ENCODE data around the gene L1CAM. TPM values are rescaled to one million over a fixed set of nuclear protein-coding genes. Genes with fewer than 3 reads are reported as not detected.

The L1CAM gene
- total and polyA plus RNA-seq, 4 experiments from 2014 or later, result 0.26 to 1.8 (median 0.80) TPM

DNA sequence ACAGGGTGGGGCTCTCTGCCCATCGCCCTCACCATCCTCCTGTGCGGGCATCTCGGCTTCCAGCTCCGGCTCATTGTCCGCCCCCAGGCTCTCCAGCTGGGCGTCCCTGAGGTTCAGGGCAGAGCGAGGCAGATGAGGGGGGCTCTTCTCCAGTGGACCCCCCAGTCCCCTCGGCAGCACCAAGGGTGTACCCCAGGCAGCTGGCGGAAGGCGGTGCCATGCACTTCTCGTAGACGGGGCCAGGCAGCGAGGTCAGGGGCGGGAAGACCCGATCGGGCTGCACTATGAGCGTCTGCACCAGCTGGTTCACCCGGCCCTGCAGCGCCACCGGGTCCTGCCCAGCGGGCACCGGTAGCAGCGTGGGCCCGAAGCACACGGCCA, 24.0 kb upstream of the L1CAM start:
- CTCF ChIA-PET (ENCODE audit: partially characterized antibody), result no interaction called here
- Mint-ChIP-seq H3K27ac (no peak overlapping the region), H3K4me3 (no peak overlapping the region), H3K9me3 (peaks cover 0 to 2% (median 0%) of the 10 kb centered on the region in 8 donors), H3K4me1 (peaks cover 4 to 17% (median 10%) of the 10 kb centered on the region in 4 donors), H3K27me3 (no peaks in the 10 kb centered on the region), H3K36me3 (peaks cover 9 to 13% of the 10 kb centered on the region in 2 donors)
- H3K9me3 ChIP-seq (ENCODE audit: control insufficient read depth in 1 of 2, low read length in 2 of 2), result no peaks in the 10 kb centered on the region
- POLR2A ChIA-PET (ENCODE audit: partially characterized antibody), result interaction anchor here (0.6 to 13.7 kb wide), 2 partner anchors 12 to 13 kb away, joined by 4 to 222 read pairs; partner anchors contain the start of gene ARHGAP4
- no peak overlapping the region for H3K4me3 ChIP-seq (ENCODE audit: low read length in 2 of 2)
- peaks cover 9% of the 10 kb centered on the region for H3K4me1 ChIP-seq (ENCODE audit: insufficient read depth, low read length)
- H3K36me3 ChIP-seq (ENCODE audit: insufficient read depth, low read length), result peaks cover 8% of the 10 kb centered on the region
- intact Hi-C loops (cut with micrococcal nuclease), result loop anchor here (5.0 kb wide), 1 partner anchor 37 kb away; no protein-coding TSS in a partner anchor
- DNase-seq, result no peak
- no peaks in the 10 kb centered on the region for H3K27me3 ChIP-seq (ENCODE audit: insufficient read depth, low read length)
- no peak overlapping the region for H3K27ac ChIP-seq (ENCODE audit: low read depth, low read length)

DNA sequence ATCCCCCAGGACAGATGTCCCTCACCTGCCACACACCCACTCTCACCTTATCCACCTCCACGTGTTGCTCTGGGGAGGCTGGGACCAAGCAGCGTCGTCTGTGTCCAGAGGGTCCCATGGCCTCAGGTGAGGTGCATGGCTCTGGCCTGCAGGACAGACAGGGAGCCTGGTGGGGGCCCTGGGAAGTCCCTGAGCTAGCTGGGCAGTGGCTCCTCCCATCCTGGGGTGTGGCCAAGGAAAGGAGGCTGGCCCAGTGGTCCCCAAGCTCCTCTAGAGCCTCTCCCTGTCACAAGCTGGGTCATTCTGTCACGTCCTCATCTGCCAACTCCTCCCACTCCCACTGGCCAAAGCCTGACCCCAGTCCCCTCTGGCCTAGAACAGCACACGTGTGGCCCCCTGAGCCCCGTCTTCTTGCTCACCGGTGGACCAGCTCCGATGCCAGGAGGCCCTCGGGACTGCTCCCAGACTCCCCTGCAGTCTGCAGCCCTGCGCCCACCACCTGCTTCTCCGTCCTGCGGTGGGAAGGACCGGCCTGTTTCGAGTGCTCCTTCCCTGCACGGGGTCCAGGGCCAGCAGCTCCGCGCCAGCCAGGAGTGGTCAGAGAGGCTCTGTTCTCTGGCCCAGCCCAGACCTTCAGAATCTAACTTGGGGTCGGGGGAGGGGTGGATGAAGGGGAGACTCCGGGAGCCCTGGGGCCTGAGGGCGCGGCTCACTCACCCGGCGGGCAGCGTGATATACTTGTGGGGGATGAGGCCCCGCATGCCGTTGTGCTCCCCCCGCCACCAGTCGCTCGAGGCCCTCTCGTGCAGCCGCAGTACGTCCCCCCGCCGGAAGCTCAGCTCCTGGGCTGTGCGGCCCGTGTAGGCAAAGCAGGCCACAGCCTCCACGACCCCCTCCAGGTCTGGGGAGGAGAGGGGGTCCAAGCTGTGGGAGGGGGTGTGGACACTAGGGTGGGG, 23.3 kb upstream of the L1CAM start:
- Mint-ChIP-seq H3K27me3 (no peaks in the 10 kb centered on the region), H3K9me3 (peaks cover 0 to 2% (median 0%) of the 10 kb centered on the region in 8 donors), H3K4me3 (no peak overlapping the region), H3K4me1 (peaks cover 7 to 22% (median 12%) of the 10 kb centered on the region in 4 donors), H3K36me3 (peaks cover 9 to 13% of the 10 kb centered on the region in 2 donors), H3K27ac (no peak overlapping the region)
- Histone ChIP-seq H3K36me3 (ENCODE audit: insufficient read depth, low read length) (peaks cover 8% of the 10 kb centered on the region), H3K27me3 (ENCODE audit: insufficient read depth, low read length) (no peaks in the 10 kb centered on the region), H3K27ac (ENCODE audit: low read depth, low read length) (no peak overlapping the region), H3K4me3 (ENCODE audit: low read length in 2 of 2) (no peak overlapping the region), H3K9me3 (ENCODE audit: control insufficient read depth in 1 of 2, low read length in 2 of 2) (no peaks in the 10 kb centered on the region), H3K4me1 (ENCODE audit: insufficient read depth, low read length) (peaks cover 16% of the 10 kb centered on the region)
- CTCF ChIA-PET (ENCODE audit: partially characterized antibody), result interaction anchor here (4.3 kb wide), 1 partner anchor 38 kb away, joined by 12 read pairs; no protein-coding TSS in a partner anchor
- no peak for DNase-seq
- intact Hi-C loops (cut with micrococcal nuclease), result loop anchor here (5.0 kb wide), 1 partner anchor 38 kb away; no protein-coding TSS in a partner anchor
- POLR2A ChIA-PET (ENCODE audit: partially characterized antibody), result interaction anchor here (0.6 to 13.7 kb wide), 2 partner anchors 12 to 13 kb away, joined by 4 to 222 read pairs; partner anchors contain the start of gene ARHGAP4

DNA sequence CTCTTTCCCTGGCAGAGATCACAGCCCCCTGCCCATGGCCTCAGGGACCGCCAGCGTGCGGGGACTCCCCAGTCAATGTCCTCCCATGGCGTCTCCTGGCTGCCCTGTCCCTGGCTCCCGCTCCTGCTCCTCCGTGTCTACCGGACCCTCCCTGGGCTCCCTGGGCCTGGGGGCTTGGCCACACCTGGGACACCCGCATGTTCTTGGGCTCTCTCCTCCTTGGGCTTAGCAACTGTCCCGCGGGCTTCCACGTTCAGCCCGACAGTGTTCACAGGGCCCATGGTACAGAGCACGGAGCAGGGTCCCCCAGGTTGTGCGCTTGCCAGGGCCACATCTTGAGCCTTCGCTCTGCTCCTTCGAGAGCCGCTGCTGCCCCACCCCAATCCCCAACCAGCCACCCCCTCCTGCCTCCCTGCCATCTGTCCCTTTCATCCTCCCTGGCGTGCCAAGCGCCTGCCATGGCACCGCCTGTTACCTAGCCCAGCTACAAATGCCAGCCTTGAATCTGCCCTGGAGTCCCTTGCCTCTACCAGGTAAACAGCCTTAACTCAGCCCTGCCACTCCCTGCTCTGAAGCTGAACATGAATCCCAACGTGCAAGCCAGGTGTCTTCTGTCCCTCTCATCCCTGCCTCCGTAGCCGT, 22.4 kb upstream of the L1CAM start:
- intact Hi-C loops (cut with micrococcal nuclease), result loop anchor here (5.0 kb wide), 1 partner anchor 39 kb away; no protein-coding TSS in a partner anchor
- CTCF ChIA-PET (ENCODE audit: partially characterized antibody), result interaction anchor here (4.3 kb wide), 1 partner anchor 39 kb away, joined by 12 read pairs; no protein-coding TSS in a partner anchor

DNA sequence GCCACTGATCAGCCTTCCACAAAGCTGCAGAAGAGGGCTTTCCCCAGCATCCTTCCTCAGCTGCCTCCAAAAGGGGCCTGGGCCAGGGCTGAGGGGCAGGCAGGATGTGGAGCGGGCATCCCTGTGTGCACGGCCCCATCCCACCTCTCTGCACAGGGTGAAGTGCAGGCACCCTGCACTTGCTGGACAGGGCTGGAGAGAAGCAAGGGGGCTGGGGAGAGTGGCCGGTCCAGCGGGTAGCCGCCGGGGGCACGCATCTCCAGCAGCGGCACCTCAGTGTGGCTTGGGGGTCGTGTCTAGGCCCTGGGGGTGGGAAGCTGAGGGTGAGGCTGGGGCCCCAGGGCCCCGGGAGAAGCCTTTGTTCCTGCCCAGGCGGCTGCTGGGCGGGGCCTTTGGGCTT, 21.5 kb upstream of the L1CAM start:
- ChIA-PET POLR2A (ENCODE audit: partially characterized antibody) (interaction anchor here (0.7 to 13.7 kb wide), 5 partner anchors 8 to 113 kb away, joined by 3 to 222 read pairs (median 3); partner anchors contain the start of genes ARHGAP4, IDH3G, NAA10 and SSR4), CTCF (ENCODE audit: partially characterized antibody) (interaction anchor here (1.5 to 4.3 kb wide), 3 partner anchors 16 to 40 kb away, joined by 3 to 13 read pairs (median 12); no protein-coding TSS in a partner anchor)
- Mint-ChIP-seq H3K27ac (no peak overlapping the region), H3K4me3 (no peak overlapping the region), H3K36me3 (peaks cover 5 to 10% of the 10 kb centered on the region in 2 donors), H3K9me3 (peaks cover 0 to 2% (median 0%) of the 10 kb centered on the region in 8 donors), H3K4me1 (peaks cover 15 to 40% (median 23%) of the 10 kb centered on the region in 4 donors), H3K27me3 (no peaks in the 10 kb centered on the region)
- Histone ChIP-seq H3K36me3 (ENCODE audit: insufficient read depth, low read length) (no peaks in the 10 kb centered on the region), H3K27me3 (ENCODE audit: insufficient read depth, low read length) (no peaks in the 10 kb centered on the region), H3K9me3 (ENCODE audit: control insufficient read depth in 1 of 2, low read length in 2 of 2) (no peaks in the 10 kb centered on the region), H3K4me3 (ENCODE audit: low read length in 2 of 2) (no peak overlapping the region), H3K27ac (ENCODE audit: low read depth, low read length) (no peak overlapping the region), H3K4me1 (ENCODE audit: insufficient read depth, low read length) (peaks cover 28% of the 10 kb centered on the region)
- no peak for DNase-seq
- intact Hi-C loops (cut with micrococcal nuclease), result loop anchor here (2.0 to 5.0 kb wide), 2 partner anchors 19 to 40 kb away; partner anchors contain the start of gene ARHGAP4

More for the DNA sequence above, 22.4 kb upstream of the L1CAM start:
- peaks cover 12 to 31% (median 18%) of the 10 kb centered on the region in 4 donors for H3K4me1 Mint-ChIP-seq
- no peak overlapping the region for H3K4me3 Mint-ChIP-seq
- POLR2A ChIA-PET (ENCODE audit: partially characterized antibody), result interaction anchor here (13.7 kb wide), 1 partner anchor 14 kb away, joined by 222 read pairs; the partner anchor contains the start of gene ARHGAP4
- no peak for DNase-seq
- Histone ChIP-seq H3K27ac (ENCODE audit: low read depth, low read length) (no peak overlapping the region), H3K27me3 (ENCODE audit: insufficient read depth, low read length) (no peaks in the 10 kb centered on the region), H3K36me3 (ENCODE audit: insufficient read depth, low read length) (peaks cover 3% of the 10 kb centered on the region), H3K4me1 (ENCODE audit: insufficient read depth, low read length) (peaks cover 26% of the 10 kb centered on the region), H3K9me3 (ENCODE audit: control insufficient read depth in 1 of 2, low read length in 2 of 2) (no peaks in the 10 kb centered on the region), H3K4me3 (ENCODE audit: low read length in 2 of 2) (no peak overlapping the region)
- no peaks in the 10 kb centered on the region for H3K27me3 Mint-ChIP-seq
- peaks cover 0 to 2% (median 0%) of the 10 kb centered on the region in 8 donors for H3K9me3 Mint-ChIP-seq
- H3K36me3 Mint-ChIP-seq, result peaks cover 5 to 10% of the 10 kb centered on the region in 2 donors
- H3K27ac Mint-ChIP-seq, result peak overlapping the region in 2 of 7 donors; percentile 25 to 65

DNA sequence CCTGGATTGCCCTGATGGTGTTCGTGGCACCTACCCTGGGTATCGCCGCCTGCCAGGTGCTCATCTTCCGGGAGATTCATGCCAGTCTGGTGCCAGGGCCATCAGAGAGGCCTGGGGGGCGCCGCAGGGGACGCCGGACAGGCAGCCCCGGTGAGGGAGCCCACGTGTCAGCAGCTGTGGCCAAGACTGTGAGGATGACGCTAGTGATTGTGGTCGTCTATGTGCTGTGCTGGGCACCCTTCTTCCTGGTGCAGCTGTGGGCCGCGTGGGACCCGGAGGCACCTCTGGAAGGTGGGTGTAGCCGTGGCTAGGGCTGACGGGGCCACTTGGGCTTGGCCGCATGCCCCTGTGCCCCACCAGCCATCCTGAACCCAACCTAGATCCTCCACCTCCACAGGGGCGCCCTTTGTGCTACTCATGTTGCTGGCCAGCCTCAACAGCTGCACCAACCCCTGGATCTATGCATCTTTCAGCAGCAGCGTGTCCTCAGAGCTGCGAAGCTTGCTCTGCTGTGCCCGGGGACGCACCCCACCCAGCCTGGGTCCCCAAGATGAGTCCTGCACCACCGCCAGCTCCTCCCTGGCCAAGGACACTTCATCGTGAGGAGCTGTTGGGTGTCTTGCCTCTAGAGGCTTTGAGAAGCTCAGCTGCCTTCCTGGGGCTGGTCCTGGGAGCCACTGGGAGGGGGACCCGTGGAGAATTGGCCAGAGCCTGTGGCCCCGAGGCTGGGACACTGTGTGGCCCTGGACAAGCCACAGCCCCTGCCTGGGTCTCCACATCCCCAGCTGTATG, 20.3 kb upstream of the L1CAM start:
- CTCF ChIA-PET (ENCODE audit: partially characterized antibody), result interaction anchor here (0.8 to 4.3 kb wide), 4 partner anchors 17 to 41 kb away, joined by 3 to 13 read pairs (median 8); no protein-coding TSS in a partner anchor
- intact Hi-C loops (cut with micrococcal nuclease), result loop anchor here (2.0 to 5.0 kb wide), 2 partner anchors 20 to 41 kb away; partner anchors contain the start of gene ARHGAP4
- H3K27ac Mint-ChIP-seq, result peak overlapping the region in 6 of 7 donors; percentile 13 to 89 (median 45)
- no peaks in the 10 kb centered on the region for H3K27me3 Mint-ChIP-seq
- Histone ChIP-seq H3K27ac (ENCODE audit: low read depth, low read length) (no peak overlapping the region), H3K36me3 (ENCODE audit: insufficient read depth, low read length) (no peaks in the 10 kb centered on the region), H3K4me3 (ENCODE audit: low read length in 2 of 2) (no peak overlapping the region), H3K9me3 (ENCODE audit: control insufficient read depth in 1 of 2, low read length in 2 of 2) (no peaks in the 10 kb centered on the region), H3K27me3 (ENCODE audit: insufficient read depth, low read length) (no peaks in the 10 kb centered on the region), H3K4me1 (ENCODE audit: insufficient read depth, low read length) (peaks cover 31% of the 10 kb centered on the region)
- peak in 1 of 5 donors; percentile 51 for DNase-seq
- peak overlapping the region in 2 of 8 donors; percentile 17 to 75 for H3K4me3 Mint-ChIP-seq
- H3K9me3 Mint-ChIP-seq, result no peaks in the 10 kb centered on the region
- peaks cover 0 to 4% of the 10 kb centered on the region in 2 donors for H3K36me3 Mint-ChIP-seq
- peaks cover 18 to 43% (median 27%) of the 10 kb centered on the region in 4 donors for H3K4me1 Mint-ChIP-seq
- POLR2A ChIA-PET (ENCODE audit: partially characterized antibody), result interaction anchor here (0.7 to 13.7 kb wide), 10 partner anchors 9 to 124 kb away, joined by 3 to 222 read pairs (median 3); partner anchors contain the start of genes ARHGAP4 and NAA10

Measured in CD4-positive, alpha-beta memory T cell (primary cell).